Measurements from ENCODE around the gene SUSD6.
A peak's percentile ranks its signal among the peaks of the same experiment; 100 is the strongest.
"Not testable (repeated sequence)": the region's sequence is repeated elsewhere in the genome, so short reads cannot be mapped to it uniquely, and the experiment has no call there.

SUSD6 gene

GRCh38 chr14:69715725-69716477 lies 104.5 kb downstream of the SUSD6 start:
- DNase-seq: no peak

DNA sequence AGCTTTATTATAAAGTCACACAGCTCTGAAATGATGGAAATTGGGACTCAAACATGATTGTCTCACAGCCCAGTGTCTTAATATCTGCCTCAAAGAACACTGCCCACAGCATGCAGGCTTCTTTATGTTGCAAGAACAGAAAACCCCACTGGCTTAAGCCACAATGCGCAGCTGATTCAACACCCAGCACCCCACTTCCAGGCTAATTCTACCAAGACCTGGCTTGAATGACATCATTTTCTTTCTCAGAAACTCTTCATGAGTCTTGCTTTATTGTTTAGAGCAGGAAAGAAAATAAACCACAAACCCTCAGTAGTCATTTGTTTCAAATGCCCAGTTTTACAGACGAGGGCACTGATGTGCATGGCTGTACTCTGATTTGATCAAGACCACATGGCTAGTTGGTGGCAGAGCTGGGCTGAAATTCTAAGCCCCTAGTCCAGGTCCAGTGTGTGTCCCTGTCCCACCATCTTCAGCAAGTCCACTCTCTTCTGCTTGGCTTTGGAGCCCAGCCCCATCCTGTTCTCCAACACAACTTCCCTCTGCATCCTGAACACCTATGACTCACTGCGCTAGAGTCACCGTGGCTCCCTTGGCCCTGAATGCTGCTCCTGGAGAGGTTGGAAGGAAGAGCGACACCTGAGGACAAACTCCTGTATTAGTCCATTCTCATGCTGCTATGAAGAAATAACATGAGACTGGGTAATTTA lies 105.2 kb downstream of the SUSD6 start:
- no peak for DNase-seq

DNA sequence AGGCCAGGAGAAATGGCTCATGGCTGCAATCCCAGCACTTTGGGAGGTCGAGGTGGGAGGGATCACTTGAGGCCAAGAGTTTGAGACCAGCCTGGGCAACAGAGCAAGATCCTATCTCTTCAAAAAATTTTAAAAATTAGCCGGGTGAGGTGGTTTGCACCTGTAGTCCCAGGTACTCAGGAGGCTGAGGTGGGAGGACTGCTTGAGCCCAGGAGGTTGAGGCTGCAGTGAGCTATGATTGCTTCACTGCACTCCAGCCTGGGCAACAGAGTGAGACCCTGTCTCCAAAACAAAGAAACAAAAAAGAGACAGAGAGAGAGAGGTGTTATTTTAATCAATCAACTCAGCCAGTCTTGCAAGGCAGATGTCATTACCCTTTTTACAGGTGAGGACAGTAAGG lies 107.2 kb downstream of the SUSD6 start:
- DNase-seq: not testable (repeated sequence)

DNA sequence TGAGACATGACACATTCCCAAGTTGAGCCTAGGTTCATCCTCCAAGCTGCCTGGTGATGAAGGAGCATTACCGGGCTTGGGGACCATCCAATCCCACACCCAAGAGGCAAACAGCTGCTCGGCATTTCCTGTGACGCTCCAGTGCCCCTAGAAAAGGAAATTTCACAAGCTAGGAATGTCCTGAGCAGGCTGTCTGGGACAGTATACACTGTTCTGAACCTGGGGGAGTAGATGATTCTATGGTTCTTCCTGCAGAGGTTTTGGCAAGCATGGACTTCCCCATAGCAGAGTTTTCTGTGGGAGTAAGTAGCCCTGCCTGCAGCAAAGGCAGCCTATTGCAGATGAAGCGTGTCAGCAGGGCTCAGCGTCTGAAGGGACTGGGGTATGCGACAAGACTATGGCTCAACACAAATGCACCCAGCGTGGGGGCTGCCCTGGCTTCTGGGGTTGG lies 108.1 kb downstream of the SUSD6 start:
- DNase-seq: no peak

GRCh38 chr14:69720912-69721311 lies 109.5 kb downstream of the SUSD6 start:
- DNase-seq: no peak

DNA sequence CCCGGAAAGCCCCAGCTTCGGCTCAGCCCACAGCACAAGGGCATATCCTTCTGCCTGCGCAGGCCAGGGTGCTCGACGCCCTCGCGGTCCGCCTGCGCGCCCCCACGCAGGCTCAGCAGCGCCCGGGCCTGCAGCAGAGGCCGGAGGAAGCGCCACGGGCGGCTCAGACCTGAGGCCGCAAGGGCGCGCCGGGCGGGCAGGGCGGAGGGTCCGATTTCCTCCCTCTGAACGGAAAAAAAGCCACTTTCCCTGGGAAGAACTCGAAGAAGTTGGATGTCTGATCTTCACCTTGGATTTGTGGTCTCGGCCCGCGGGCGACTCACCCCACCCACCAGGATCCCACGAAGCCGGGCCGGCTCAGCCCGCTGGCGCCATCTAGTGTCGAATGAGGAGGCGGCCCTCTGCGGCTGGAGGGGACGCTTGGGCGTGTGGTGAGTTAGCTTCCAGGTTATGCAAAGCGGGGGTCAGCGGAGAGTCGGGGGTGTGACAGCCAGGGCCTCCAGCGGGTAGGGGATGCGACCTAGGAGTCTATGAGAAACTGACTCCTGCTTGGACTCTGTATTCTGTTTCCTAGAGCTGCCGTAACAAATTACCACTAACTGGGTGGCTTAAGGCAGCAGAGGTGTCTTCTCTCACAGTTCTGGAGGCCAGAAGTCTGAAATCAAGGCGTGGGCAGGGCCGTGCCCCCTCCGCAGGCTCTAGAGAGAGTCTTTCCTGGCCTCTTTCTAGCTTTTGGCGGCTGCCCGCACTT lies 115.5 kb downstream of the SUSD6 start:
- peak; percentile 56 to 85 (median 74) for DNase-seq

DNA sequence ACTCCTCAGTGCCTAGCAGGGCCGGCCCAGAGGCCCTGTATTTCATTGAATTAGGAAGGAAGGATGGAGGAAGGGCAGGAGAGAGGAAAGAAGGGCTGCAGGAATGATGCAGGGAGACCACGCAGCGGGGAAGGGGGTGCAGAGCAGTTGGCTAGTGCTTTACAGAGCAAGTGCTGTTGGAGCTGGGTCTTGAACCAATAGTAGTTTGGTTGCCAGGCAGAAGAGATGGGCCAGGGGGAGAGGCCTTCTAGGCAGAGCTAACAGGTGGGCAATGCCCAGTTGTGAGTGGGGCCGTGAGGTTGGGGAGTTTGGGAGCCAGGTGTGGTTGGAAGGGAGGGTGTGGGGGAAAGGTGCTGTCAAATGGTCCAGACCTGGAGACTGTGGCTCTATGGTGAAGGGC lies 116.5 kb downstream of the SUSD6 start:
- DNase-seq: no peak

- not testable (repeated sequence) for DNase-seq
These were observed 120.7 kb downstream of the SUSD6 start for GRCh38 chr14:69731919-69732598.

DNA sequence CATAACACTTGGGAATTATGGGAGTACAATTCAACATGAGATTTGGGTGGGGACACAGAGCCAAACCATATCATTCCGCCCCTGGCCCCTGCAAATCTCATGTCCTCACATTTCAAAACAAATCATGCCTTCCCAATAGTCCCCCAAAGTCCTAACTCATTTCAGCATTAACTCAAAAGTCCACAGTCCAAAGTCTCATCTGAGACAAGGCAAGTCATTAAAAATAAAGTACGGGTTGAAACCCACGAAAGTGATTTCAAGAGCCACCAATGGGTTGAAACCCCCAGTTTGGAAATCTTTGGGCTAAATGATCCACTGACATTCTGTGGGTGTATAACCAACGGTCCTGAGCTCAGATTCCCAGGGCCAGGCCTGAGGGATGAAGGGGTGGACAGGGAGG lies 125.0 kb downstream of the SUSD6 start:
- not testable (repeated sequence) for DNase-seq

- DNase-seq: no peak
These were observed 129.7 kb downstream of the SUSD6 start for GRCh38 chr14:69741055-69741454.

DNA sequence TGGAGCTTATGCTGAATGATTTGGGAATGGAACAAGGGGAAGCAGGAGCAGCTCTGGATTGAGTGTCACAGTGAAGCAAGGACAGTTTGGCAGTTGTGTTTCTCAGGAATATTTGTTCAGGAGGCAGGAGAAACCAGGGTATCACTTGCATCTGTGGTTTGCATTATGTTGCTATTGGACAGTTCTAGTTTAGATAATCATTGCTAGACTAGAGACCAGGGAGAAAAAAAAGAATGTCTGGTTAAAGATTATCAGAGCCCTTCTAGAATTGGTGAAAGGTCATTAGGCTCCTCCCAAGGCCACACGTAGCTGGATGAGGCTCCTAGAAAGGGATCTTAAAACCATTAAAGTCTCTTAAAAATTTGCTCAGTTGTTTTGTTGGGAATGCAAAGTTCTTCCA lies 138.6 kb downstream of the SUSD6 start:
- DNase-seq: no peak

DNA sequence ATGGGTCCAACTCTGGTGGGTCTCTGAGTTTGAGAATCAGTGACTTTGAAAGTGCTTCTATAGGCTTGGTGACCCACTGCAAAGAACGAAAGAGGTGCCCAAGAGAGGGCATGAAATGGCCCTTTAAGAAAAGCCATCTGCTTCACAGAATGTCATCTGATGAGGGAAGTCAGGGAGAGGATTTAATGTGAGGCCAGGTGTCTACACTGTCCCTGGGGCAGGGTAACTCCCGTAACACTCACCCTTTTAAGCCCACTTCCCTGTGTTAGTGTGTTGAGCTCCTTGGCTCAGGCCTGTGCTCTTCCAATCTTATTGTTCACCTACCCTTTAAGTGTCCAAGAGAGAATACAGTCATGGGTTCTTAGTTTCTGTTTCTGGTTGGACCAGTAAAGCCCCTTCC lies 139.1 kb downstream of the SUSD6 start:
- no peak for DNase-seq

DNA sequence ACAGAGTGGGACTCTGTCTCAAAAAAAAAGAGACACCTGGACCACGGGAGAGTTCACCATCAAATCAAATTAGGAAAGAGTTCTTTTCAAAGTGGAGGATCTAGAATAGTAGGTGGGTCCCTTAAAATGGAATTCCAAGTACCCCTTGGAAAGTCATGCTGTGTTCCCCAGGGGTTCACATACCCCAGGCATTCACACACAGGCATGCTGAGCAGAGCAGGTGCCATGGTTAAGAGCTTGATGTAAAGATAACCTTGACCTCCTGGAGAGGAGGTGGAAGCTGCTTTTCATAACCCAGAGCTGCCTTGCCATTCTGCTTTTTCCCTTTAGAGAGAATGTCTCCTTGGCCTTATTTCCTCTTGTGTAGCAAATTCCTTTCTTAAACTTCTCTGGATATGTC lies 141.4 kb downstream of the SUSD6 start:
- no peak for DNase-seq

GRCh38 chr14:69753860-69754259 lies 142.5 kb downstream of the SUSD6 start:
- no peak for DNase-seq

DNA sequence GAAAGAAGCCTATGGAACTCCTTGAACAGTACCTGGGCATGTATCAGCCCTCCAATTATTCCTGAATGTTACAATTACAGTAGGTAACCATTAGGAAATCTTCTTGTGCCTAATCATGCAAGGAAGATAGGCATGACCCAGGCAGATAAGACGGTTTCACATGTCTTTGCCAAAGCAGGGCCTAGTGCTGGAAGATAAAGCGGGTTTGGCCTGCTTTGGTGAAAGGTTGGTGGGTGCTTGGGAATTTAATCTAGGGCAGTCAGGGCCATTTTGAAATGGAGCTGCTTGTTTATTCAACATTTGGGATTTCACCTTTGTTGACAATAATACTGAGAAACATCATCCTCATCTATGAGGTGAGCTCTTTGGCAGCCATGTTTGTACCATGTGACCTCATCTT lies 143.1 kb downstream of the SUSD6 start:
- DNase-seq: no peak

- DNase-seq: no peak
These were observed 143.9 kb downstream of the SUSD6 start for GRCh38 chr14:69755296-69755695.

GRCh38 chr14:69755784-69756183 lies 144.4 kb downstream of the SUSD6 start:
- DNase-seq: peak in 1 of 6 experiments; percentile 5

DNA sequence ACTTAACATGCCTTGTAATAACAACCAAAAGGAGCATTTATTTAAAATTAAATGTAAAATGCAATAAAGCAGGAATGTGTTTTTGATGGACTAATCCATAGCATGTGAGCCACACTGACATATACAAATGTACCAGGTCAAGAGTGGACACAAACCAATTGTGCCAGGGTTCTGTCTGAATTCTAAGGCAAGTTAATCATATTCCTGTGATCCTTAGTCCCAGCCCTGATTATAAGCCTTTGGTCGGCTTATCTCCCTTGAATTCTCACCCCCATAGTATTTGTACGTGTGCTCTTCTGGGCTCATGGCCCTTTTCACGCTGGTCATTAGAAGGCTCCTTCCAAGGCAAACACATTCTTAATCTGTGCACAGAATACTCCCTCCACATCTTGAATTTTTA lies 144.9 kb downstream of the SUSD6 start:
- no peak for DNase-seq

DNA sequence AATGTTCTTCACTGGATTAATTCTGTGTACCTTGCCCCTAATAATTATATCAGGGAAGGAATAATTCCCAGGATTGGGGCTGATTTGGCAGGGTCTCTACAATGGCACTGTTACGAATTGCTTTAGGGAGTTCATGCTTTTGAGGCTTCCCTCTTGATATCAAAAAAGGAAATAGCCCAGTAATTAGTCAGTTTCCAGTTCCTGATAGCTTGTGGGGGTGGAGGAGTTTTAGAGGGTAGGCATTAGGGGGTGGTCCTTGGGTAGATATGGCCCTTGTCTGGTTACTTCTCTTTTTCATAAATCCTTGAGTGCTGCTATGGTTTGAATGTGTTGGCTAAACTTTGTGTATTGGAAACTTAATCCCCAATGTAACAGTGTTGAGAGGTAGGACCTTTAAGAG lies 149.4 kb downstream of the SUSD6 start:
- no peak for DNase-seq

DNA sequence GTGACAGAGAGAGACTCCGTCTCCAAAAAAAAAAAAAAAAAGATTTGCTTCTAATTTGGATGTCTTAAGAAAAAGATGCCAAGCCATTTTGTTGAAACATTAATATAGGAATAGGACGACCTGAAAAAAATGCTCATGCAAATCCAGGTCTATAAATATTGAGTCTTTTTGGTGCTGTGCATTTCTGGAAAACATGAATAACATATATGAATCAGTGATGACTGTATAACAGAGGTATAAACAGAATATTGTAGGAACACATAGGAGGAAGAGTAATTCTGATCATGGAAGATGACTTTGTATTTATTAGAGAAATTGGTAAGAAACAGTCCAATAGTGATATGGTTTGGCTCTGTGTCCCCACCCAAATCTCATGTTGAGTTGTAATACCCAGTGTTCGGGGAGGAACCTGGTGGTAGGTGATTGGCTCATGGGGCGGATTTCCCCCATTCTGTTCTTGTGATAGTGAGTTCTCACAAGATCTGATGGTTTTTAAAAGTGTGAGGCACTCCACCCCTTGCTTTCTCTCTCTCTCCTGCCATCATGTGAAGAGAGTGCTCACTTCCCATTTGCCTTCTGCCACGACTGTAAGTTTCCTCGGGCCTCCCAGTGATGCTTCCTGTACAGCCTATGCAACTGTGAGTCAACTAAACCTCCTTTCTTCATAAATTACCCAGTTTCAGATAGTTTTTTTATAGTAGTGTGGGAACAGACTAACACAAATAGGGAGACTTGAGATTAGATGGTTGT lies 152.5 kb downstream of the SUSD6 start:
- no peak for DNase-seq
